Osteoblast (primary cell): ENCODE measurements around the gene SLC25A28. TPM values are rescaled to one million over a fixed set of nuclear protein-coding genes. Genes with fewer than 3 reads are reported as not detected.

Source experiments
- DNase-seq: peaks from one replicate; pipeline ENCODE4 v3.0.0; 2011; ENCODE audit warnings: low spot score, mixed read lengths; ENCODE audit not compliant: insufficient read length; ENCODE audit errors: missing footprints
- H2AFZ ChIP-seq: 2 replicates; pipeline ENCODE4 v1.6.0; 2011; ENCODE audit warnings: mild to moderate bottlenecking, low read length
- H3K27ac ChIP-seq: 2 replicates; pipeline ENCODE4 v1.5.1; 2011; ENCODE audit warnings: mild to moderate bottlenecking, low read depth, low read length, moderate library complexity
- H3K27me3 ChIP-seq: 2 replicates; pipeline ENCODE4 v1.6.0; 2012; ENCODE audit warnings: mild to moderate bottlenecking, control low read depth, inconsistent platforms, low read length, moderate library complexity; ENCODE audit not compliant: insufficient read depth
- H3K36me3 ChIP-seq: 2 replicates; pipeline ENCODE4 v1.5.1; 2011; ENCODE audit warnings: mild to moderate bottlenecking, low read length, control low read depth, moderate library complexity; ENCODE audit not compliant: insufficient read depth
- H3K4me1 ChIP-seq: 2 replicates; pipeline ENCODE4 v1.5.1; 2011; ENCODE audit warnings: mild to moderate bottlenecking, low read length, control low read depth, moderate library complexity; ENCODE audit not compliant: insufficient read depth
- H3K4me2 ChIP-seq: 2 replicates; pipeline ENCODE4 v1.6.0; 2011; ENCODE audit warnings: mild to moderate bottlenecking, low read length; ENCODE audit not compliant: insufficient read depth
- H3K4me3 ChIP-seq: fragments of 200-600 bp; sonication (generic); 3 replicates; pipeline ENCODE4 v1.5.1; 2012; ENCODE audit warnings: mild to moderate bottlenecking, low read length, inconsistent platforms; ENCODE audit not compliant: insufficient read depth
- H3K79me2 ChIP-seq: 2 replicates; pipeline ENCODE4 v1.6.0; 2012; ENCODE audit warnings: mild to moderate bottlenecking, low read length, control low read depth, inconsistent platforms; ENCODE audit not compliant: insufficient read depth
- H3K9me3 ChIP-seq: 2 replicates; pipeline ENCODE4 v1.5.1; 2011; ENCODE audit warnings: low read depth, low read length, control low read depth
- H4K20me1 ChIP-seq: 2 replicates; pipeline ENCODE4 v1.6.0; 2012; ENCODE audit warnings: mild to moderate bottlenecking, low read length, control low read depth; ENCODE audit not compliant: insufficient read depth
- CTCF ChIP-seq: IDR thresholded peaks from 2 replicates; pipeline ENCODE4 v1.5.1; 2011; ENCODE audit warnings: mild to moderate bottlenecking, low read depth, low read length, moderate library complexity; ENCODE audit errors: extremely low read depth
- total RNA-seq: library from RNA; depleted of rRNA; stranded (reverse); fragments of >200 nt; gene quantifications from 2 replicates; pipeline ENCODE4 v1.2.3, GENCODE V29; 2012

The SLC25A28 gene
- total RNA-seq, 1 donor = 16.3 TPM

GRCh38 chr10:99652800-99653390, 32.7 kb upstream of the SLC25A28 start:
- no peak overlapping the region for H3K4me2 ChIP-seq
- TF ChIP-seq CTCF = no peak

GRCh38 chr10:99648717-99649116, 28.5 kb upstream of the SLC25A28 start:
- no peaks in the 10 kb centered on the region for H3K79me2 ChIP-seq
- no peaks in the 10 kb centered on the region for H3K4me1 ChIP-seq
- H3K27ac ChIP-seq = no peak overlapping the region
- H3K4me2 ChIP-seq = no peak overlapping the region
- no peak for DNase-seq
- H2AFZ ChIP-seq = no peak overlapping the region
- H3K36me3 ChIP-seq = no peaks in the 10 kb centered on the region
- TF ChIP-seq CTCF = no peak
- peaks cover 2% of the 10 kb centered on the region for H3K27me3 ChIP-seq
- no peaks in the 10 kb centered on the region for H4K20me1 ChIP-seq
- H3K4me3 ChIP-seq = no peak overlapping the region
- no peaks in the 10 kb centered on the region for H3K9me3 ChIP-seq

More at GRCh38 chr10:99652800-99653390, 32.7 kb upstream of the SLC25A28 start:
- peaks cover 2% of the 10 kb centered on the region for H3K27me3 ChIP-seq
- no peaks in the 10 kb centered on the region for H3K4me1 ChIP-seq
- H4K20me1 ChIP-seq = no peaks in the 10 kb centered on the region
- no peaks in the 10 kb centered on the region for H3K79me2 ChIP-seq
- no peaks in the 10 kb centered on the region for H3K36me3 ChIP-seq
- no peaks in the 10 kb centered on the region for H3K9me3 ChIP-seq
- peak; percentile 39 for DNase-seq
- H3K4me3 ChIP-seq = no peak overlapping the region
- no peak overlapping the region for H3K27ac ChIP-seq
- H2AFZ ChIP-seq = no peak overlapping the region

DNA sequence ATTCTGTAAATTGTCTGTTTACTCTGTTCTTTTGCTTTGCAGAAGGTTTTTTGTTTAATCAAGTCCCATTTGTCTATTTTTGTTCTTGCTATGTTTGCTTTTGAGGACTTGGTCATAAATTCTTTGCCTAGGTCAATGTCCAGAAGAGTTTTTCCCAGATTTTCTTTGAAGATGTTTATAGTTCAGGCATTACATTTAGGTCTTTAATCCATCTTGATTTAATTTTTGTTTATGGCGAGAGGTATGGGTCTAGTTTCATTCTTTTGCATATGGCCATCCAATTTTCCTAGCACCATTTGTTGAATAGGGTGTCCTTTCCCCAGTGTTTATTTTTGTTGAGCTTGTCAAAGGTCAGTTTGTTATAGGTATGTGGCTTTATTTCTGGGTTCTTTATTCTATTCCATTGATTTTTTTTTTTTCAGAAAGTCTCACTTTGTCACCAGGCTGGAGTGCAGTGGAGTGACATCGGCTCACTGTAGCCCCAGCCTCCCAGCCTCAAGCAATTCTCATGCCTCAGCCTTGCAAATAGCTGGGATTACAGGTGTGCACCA, 27.4 kb upstream of the SLC25A28 start:
- Histone ChIP-seq H3K4me1 (no peaks in the 10 kb centered on the region), H3K27me3 (peaks cover 2% of the 10 kb centered on the region), H4K20me1 (no peaks in the 10 kb centered on the region), H3K9me3 (no peaks in the 10 kb centered on the region), H3K4me2 (no peak overlapping the region), H3K4me3 (no peak overlapping the region), H3K27ac (no peak overlapping the region), H3K79me2 (no peaks in the 10 kb centered on the region), H2AFZ (no peak overlapping the region), H3K36me3 (no peaks in the 10 kb centered on the region)
- no peak for TF ChIP-seq CTCF
- DNase-seq = no peak

- no peaks in the 10 kb centered on the region for H3K27me3 ChIP-seq
- peaks cover 9% of the 10 kb centered on the region for H3K4me1 ChIP-seq
- H4K20me1 ChIP-seq = no peaks in the 10 kb centered on the region
- no peak overlapping the region for H2AFZ ChIP-seq
- TF ChIP-seq CTCF = no peak
- no peak overlapping the region for H3K4me3 ChIP-seq
- H3K4me2 ChIP-seq = no peak overlapping the region
- no peaks in the 10 kb centered on the region for H3K79me2 ChIP-seq
- H3K36me3 ChIP-seq = no peaks in the 10 kb centered on the region
- no peak overlapping the region for H3K27ac ChIP-seq
- no peak for DNase-seq
- no peaks in the 10 kb centered on the region for H3K9me3 ChIP-seq
Observed at GRCh38 chr10:99633832-99634231, 13.6 kb upstream of the SLC25A28 start.
